SK-N-SH treated with all-trans-retinoic acid at 6 μM for 48 hours (cell line): ENCODE results near the gene OXER1.

ENCODE experiments used
- ATAC-seq: fragments of 200-7000 bp; cut with Tn5 transposase; 3 replicates; pipeline ENCODE4 v1.9.1; 2020; ENCODE audit warnings: mild to moderate bottlenecking, moderate library complexity
- BACH2 ChIP-seq: fragments of 250-450 bp; sonication (Bioruptor Pico); IDR thresholded peaks from 2 replicates; pipeline ENCODE4 v1.9.0; 2021; ENCODE audit warnings: mild to moderate bottlenecking, borderline replicate concordance
- CSDC2 ChIP-seq: fragments of 250-450 bp; sonication (Bioruptor Pico); IDR thresholded peaks from 2 replicates; pipeline ENCODE4 v1.5.0; 2020; ENCODE audit warnings: mild to moderate bottlenecking, moderate library complexity
- ESRRG ChIP-seq: fragments of 250-450 bp; sonication (Bioruptor Pico); IDR thresholded peaks from 2 replicates; pipeline ENCODE4 v1.6.1; 2021; ENCODE audit warnings: mild to moderate bottlenecking
- GLIS3 ChIP-seq: fragments of 250-450 bp; sonication (Bioruptor Pico); IDR thresholded peaks from 2 replicates; pipeline ENCODE4 v1.5.0; 2020; ENCODE audit warnings: mild to moderate bottlenecking, moderate library complexity
- ISL1 ChIP-seq: fragments of 250-450 bp; sonication (Bioruptor Pico); IDR thresholded peaks from 2 replicates; pipeline ENCODE4 v2.1.2; 2022; ENCODE audit warnings: mild to moderate bottlenecking, moderate library complexity
- OSR1 ChIP-seq: fragments of 250-450 bp; sonication (Bioruptor Pico); IDR thresholded peaks from 2 replicates; pipeline ENCODE4 v1.8.0; 2022; ENCODE audit warnings: moderate library complexity, mild to moderate bottlenecking, inconsistent platforms
- POU6F1 ChIP-seq: fragments of 250-450 bp; sonication (Bioruptor Pico); IDR thresholded peaks from 2 replicates; pipeline ENCODE4 v1.8.0; 2021; ENCODE audit warnings: low read depth, mild to moderate bottlenecking, moderate library complexity, borderline replicate concordance
- PPARA ChIP-seq: fragments of 250-450 bp; sonication (Bioruptor Pico); IDR thresholded peaks from 2 replicates; pipeline ENCODE4 v1.5.0; 2020; ENCODE audit warnings: mild to moderate bottlenecking, borderline replicate concordance
- RARB ChIP-seq: fragments of 250-450 bp; sonication (Bioruptor Pico); IDR thresholded peaks from 2 replicates; pipeline ENCODE4 v1.8.0; 2021; ENCODE audit warnings: mild to moderate bottlenecking, moderate library complexity
- SNAI2 ChIP-seq: fragments of 250-450 bp; sonication (Bioruptor Pico); IDR thresholded peaks from 2 replicates; pipeline ENCODE4 v1.5.0; 2020; ENCODE audit warnings: mild to moderate bottlenecking, moderate library complexity
- TOX ChIP-seq: fragments of 250-450 bp; sonication (Bioruptor Pico); IDR thresholded peaks from 2 replicates; pipeline ENCODE4 v1.8.0; 2021; ENCODE audit warnings: mild to moderate bottlenecking, moderate library complexity, borderline replicate concordance
- ZC3H10 ChIP-seq: fragments of 250-450 bp; sonication (Bioruptor Pico); IDR thresholded peaks from 2 replicates; pipeline ENCODE4 v1.5.1; 2021; ENCODE audit warnings: mild to moderate bottlenecking, moderate library complexity
- ZFP3 ChIP-seq: fragments of 250-450 bp; sonication (Bioruptor Pico); IDR thresholded peaks from 2 replicates; pipeline ENCODE4 v1.5.0; 2020; ENCODE audit warnings: mild to moderate bottlenecking, moderate library complexity
- ZFP30 ChIP-seq: fragments of 450-650 bp; formaldehyde crosslinking; IDR thresholded peaks from 2 replicates; pipeline ENCODE4 v1.5.0; 2022; ENCODE audit warnings: mild to moderate bottlenecking, moderate library complexity
- ZNF565 ChIP-seq: fragments of 450-650 bp; formaldehyde crosslinking; conservative IDR thresholded peaks from 2 replicates; pipeline ENCODE4 v1.5.0; 2020; ENCODE audit warnings: low read depth, mild to moderate bottlenecking, moderate library complexity
- ZNF70 ChIP-seq: fragments of 450-650 bp; formaldehyde crosslinking; IDR thresholded peaks from 2 replicates; pipeline ENCODE4 v1.5.0; 2020; ENCODE audit warnings: mild to moderate bottlenecking, moderate library complexity
- ZNF8 ChIP-seq: fragments of 450-650 bp; formaldehyde crosslinking; IDR thresholded peaks from 2 replicates; pipeline ENCODE4 v1.5.0; 2020; ENCODE audit warnings: mild to moderate bottlenecking, moderate library complexity
- TF ChIP-seq, protein P1 (sequence below): fragments of 250-450 bp; sonication (Bioruptor Pico); IDR thresholded peaks from 2 replicates; pipeline ENCODE4 v1.5.0; 2020; ENCODE audit warnings: mild to moderate bottlenecking, moderate library complexity
- TF ChIP-seq, protein P2 (sequence below): fragments of 250-450 bp; sonication (Bioruptor Pico); IDR thresholded peaks from 2 replicates; pipeline ENCODE4 v1.8.0; 2020; ENCODE audit warnings: mild to moderate bottlenecking, moderate library complexity, borderline replicate concordance
- TF ChIP-seq, protein P3 (sequence below): fragments of 250-450 bp; sonication (Bioruptor Pico); IDR thresholded peaks from 2 replicates; pipeline ENCODE4 v1.5.1; 2020; ENCODE audit warnings: low read depth, mild to moderate bottlenecking, moderate library complexity

Gene OXER1

GRCh38 chr2:42795841-42796301, 31.9 kb upstream of the OXER1 start:
- no peak for TF ChIP-seq RARB
- TF ChIP-seq BACH2 (CRISPR knock-in tag): no peak
- TF ChIP-seq, protein P1, sequence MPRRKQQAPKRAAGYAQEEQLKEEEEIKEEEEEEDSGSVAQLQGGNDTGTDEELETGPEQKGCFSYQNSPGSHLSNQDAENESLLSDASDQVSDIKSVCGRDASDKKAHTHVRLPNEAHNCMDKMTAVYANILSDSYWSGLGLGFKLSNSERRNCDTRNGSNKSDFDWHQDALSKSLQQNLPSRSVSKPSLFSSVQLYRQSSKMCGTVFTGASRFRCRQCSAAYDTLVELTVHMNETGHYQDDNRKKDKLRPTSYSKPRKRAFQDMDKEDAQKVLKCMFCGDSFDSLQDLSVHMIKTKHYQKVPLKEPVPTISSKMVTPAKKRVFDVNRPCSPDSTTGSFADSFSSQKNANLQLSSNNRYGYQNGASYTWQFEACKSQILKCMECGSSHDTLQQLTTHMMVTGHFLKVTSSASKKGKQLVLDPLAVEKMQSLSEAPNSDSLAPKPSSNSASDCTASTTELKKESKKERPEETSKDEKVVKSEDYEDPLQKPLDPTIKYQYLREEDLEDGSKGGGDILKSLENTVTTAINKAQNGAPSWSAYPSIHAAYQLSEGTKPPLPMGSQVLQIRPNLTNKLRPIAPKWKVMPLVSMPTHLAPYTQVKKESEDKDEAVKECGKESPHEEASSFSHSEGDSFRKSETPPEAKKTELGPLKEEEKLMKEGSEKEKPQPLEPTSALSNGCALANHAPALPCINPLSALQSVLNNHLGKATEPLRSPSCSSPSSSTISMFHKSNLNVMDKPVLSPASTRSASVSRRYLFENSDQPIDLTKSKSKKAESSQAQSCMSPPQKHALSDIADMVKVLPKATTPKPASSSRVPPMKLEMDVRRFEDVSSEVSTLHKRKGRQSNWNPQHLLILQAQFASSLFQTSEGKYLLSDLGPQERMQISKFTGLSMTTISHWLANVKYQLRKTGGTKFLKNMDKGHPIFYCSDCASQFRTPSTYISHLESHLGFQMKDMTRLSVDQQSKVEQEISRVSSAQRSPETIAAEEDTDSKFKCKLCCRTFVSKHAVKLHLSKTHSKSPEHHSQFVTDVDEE (CRISPR knock-in tag): no peak
- TF ChIP-seq ZNF565 (CRISPR knock-in tag): no peak
- TF ChIP-seq PPARA: no peak
- no peak for ATAC-seq

DNA sequence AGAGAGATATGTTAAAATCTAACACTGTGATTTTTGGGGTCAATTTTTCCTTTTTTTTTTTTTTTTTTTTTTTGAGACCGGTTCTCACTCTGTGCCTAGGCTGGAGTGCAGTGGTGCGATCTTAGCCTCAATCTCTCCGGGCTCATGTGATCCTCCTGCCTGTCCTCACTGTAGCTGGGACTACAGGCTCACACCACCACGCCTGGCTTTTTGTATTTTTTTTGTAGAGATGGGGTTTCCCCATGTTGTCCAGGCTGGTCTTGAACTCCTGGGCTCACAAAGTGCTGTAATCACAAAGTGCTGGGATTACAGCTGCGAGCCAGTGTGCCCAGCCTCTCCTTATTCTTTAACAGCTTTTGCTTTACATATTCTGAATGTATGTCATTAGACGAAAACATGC, 31.3 kb upstream of the OXER1 start:
- TF ChIP-seq, protein P2, sequence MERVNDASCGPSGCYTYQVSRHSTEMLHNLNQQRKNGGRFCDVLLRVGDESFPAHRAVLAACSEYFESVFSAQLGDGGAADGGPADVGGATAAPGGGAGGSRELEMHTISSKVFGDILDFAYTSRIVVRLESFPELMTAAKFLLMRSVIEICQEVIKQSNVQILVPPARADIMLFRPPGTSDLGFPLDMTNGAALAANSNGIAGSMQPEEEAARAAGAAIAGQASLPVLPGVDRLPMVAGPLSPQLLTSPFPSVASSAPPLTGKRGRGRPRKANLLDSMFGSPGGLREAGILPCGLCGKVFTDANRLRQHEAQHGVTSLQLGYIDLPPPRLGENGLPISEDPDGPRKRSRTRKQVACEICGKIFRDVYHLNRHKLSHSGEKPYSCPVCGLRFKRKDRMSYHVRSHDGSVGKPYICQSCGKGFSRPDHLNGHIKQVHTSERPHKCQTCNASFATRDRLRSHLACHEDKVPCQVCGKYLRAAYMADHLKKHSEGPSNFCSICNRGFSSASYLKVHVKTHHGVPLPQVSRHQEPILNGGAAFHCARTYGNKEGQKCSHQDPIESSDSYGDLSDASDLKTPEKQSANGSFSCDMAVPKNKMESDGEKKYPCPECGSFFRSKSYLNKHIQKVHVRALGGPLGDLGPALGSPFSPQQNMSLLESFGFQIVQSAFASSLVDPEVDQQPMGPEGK (CRISPR knock-in tag): no peak
- TF ChIP-seq OSR1 (CRISPR knock-in tag) (no peak), TOX (no peak), SNAI2 (no peak), RARB (no peak), ZNF565 (CRISPR knock-in tag) (no peak), CSDC2 (CRISPR knock-in tag) (no peak), POU6F1 (no peak), ESRRG (CRISPR knock-in tag) (no peak), ISL1 (CRISPR knock-in tag) (no peak), ZNF8 (no peak), GLIS3 (CRISPR knock-in tag) (no peak), PPARA (no peak), BACH2 (CRISPR knock-in tag) (no peak), ZFP30 (CRISPR knock-in tag) (no peak), ZNF70 (CRISPR knock-in tag) (no peak), ZFP3 (CRISPR knock-in tag) (no peak)
- TF ChIP-seq, protein P3, sequence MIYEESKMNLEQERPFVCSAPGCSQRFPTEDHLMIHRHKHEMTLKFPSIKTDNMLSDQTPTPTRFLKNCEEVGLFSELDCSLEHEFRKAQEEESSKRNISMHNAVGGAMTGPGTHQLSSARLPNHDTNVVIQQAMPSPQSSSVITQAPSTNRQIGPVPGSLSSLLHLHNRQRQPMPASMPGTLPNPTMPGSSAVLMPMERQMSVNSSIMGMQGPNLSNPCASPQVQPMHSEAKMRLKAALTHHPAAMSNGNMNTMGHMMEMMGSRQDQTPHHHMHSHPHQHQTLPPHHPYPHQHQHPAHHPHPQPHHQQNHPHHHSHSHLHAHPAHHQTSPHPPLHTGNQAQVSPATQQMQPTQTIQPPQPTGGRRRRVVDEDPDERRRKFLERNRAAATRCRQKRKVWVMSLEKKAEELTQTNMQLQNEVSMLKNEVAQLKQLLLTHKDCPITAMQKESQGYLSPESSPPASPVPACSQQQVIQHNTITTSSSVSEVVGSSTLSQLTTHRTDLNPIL: no peak
- TF ChIP-seq, protein P1 (CRISPR knock-in tag): no peak
- TF ChIP-seq, all 23 proteins: peak for 0
- ATAC-seq: no peak

DNA sequence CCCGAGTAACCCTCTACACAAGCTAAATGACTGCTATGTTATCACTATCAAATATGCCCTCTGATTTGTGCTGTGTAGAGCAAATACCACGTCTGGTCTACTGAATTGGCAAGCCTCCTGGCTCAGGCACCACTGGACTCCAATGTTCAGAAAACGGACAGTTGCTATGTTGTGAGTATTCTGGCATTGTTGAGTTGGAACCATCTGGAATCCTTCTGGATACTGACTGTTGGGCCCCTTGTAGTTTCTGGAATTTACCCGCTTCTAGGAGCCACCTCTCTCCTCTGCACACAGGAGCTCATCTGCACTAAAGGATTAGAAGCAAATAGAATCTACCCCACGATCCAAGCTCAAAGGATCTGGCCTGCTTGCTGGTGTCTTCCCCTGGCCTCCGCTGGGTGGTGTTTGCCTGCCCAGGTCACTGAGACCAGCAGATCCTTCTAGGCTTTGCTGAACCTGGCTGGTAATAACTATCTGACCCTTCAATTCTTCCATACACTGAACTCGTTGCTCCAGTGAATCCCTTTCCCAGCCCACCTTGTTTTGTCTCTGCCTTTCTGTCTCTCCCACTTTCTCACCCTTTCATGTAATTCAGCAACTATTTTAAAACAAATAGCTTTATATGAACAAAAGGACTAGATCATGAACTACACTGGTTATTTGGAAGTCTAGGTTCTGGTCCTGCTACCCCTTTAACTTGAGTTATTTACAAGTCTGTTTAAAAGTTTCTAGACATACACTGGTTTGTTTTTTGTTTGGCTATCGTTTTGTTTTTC, 30.5 kb upstream of the OXER1 start:
- no peak; the same call in 2 of the 3 replicates for ATAC-seq
- TF ChIP-seq CSDC2 (CRISPR knock-in tag): no peak
- no peak for TF ChIP-seq ZFP3 (CRISPR knock-in tag)
- TF ChIP-seq ESRRG (CRISPR knock-in tag): no peak
- no peak for TF ChIP-seq SNAI2
- no peak for TF ChIP-seq ISL1 (CRISPR knock-in tag)
- TF ChIP-seq ZNF8: no peak
- TF ChIP-seq ZC3H10 (CRISPR knock-in tag): no peak
- TF ChIP-seq, protein P1 (CRISPR knock-in tag): no peak
- TF ChIP-seq, all 23 proteins: peak for 0
